ENCODE measurements around the gene AMBN.

AMBN gene, protein sequence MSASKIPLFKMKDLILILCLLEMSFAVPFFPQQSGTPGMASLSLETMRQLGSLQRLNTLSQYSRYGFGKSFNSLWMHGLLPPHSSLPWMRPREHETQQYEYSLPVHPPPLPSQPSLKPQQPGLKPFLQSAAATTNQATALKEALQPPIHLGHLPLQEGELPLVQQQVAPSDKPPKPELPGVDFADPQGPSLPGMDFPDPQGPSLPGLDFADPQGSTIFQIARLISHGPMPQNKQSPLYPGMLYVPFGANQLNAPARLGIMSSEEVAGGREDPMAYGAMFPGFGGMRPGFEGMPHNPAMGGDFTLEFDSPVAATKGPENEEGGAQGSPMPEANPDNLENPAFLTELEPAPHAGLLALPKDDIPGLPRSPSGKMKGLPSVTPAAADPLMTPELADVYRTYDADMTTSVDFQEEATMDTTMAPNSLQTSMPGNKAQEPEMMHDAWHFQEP

DNA sequence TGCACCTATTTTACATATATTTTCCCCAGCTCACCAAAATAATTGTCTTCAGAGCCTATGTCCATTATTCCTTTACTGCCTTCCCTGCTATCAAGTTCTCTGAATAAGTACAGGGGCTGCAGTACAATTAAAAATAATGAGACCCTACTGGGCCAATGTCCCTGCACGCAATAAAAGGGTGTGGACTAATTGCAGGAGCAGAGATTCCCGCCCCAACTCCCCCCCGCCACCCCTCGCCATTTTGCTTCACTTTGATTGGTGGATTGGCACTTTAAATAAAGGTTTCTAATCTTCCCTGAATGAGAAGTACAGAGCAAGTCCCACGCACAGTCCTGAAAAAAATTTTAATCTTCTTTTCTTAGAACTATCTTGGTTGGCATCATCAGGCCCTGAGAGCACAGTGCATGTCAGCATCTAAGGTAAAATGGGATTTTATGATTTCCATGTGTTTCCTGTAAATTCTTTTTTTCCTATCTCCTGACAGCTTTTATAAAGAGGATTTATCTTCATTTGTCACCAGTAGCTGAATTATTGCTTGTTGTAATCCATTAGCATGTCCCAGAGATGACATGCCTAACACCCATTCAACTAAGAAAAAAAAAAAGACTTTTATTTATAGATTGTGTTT, at the start of gene AMBN:
Gene AMBN, plus strand, starts transcription at position 302 of the 628 bp plus-strand sequence. Its CDS starts 103 bp downstream, at position 405.
- TF ChIP-seq FOXP2 (optimal IDR thresholded peaks at IDR 0.05; ENCODE audit: control extremely low read depth, extremely low read length, insufficient read depth) (no peak), POLR2AphosphoS5 (IDR thresholded peaks at IDR 0.05; ENCODE audit: borderline replicate concordance, low read depth, low read length) (peak; percentile 28; the same call in 1 of the 2 replicates)
- Histone ChIP-seq H3K9ac (ENCODE audit: insufficient read length) (no peak within 1 kb of the TSS), H3K4me3 (peak within 1 kb of the TSS; percentile 25; the same call in 1 of the 2 replicates)

DNA sequence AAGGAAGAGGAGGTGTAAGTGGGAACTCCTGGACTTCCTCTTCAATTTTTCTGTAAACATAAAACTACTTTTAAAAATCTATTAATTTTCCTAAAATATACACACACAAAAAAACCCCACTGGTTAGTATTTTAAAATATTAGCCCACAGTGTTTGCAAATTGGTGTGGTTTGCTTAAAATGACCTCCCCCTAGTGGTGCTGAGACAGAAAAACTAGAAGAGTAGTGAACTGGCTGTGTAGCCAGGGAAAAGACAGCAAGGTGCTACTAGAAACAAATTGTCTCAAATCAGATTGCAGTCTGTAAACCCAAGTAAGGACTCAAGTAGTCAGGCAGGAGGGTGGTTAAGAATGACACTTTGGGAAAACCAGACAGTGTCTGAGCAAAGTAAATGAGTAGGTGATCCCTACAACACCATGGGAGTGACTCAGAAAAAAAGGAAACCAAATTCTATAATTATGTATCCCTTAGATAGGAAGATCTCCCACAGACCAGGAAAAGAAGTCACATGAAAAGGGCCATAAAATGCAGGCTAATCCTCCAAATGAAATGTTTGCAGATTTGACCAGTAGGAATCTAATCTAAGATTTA, 47.7 kb upstream of the AMBN start:
- Histone ChIP-seq H3K36me3 (ENCODE audit: insufficient read depth, low read length) (no peaks in the 10 kb centered on the region), H3K9me3 (ENCODE audit: low read depth, low read length) (no peaks in the 10 kb centered on the region), H3K9ac (ENCODE audit: insufficient read length) (no peak overlapping the region), H3K27ac (no peak overlapping the region), H3K4me3 (no peak overlapping the region)
- no peak for DNase-seq (ENCODE audit: low read depth, low spot score)
- TF ChIP-seq POLR2AphosphoS5 (IDR thresholded peaks at IDR 0.05; ENCODE audit: borderline replicate concordance, low read depth, low read length), result no peak
- no peak for TF ChIP-seq FOXP2 (optimal IDR thresholded peaks at IDR 0.05; ENCODE audit: control extremely low read depth, extremely low read length, insufficient read depth)
- no peak for TF ChIP-seq EZH2 (IDR thresholded peaks at IDR 0.05)

More for the DNA sequence above, at the start of gene AMBN:
- H3K27ac ChIP-seq, result peak within 1 kb of the TSS; percentile 19; the same call in 1 of the 2 replicates
- no peaks in the 10 kb centered on the region for H3K36me3 ChIP-seq (ENCODE audit: insufficient read depth, low read length)
- H3K9me3 ChIP-seq (ENCODE audit: low read depth, low read length), result no peaks in the 10 kb centered on the region
- no peak for DNase-seq (ENCODE audit: low read depth, low spot score)

DNA sequence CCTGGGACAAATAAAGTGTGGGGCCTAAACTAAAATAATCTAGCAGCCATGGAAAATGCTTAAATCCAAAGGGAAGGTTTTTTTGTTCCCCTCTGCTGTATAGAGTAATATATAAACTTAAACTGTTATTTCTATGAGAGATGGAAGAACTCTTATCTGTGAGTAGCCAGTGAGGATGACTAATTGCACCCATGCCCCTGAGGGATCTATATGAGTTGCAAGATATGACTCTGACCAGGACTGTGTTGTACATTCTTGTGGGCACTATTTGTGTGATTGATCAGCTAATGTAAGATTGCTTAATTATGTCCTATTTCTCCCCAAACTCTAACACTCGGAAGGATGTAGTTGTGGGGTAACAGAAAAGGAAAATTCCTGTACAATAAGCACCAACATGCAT, 35.2 kb upstream of the AMBN start:
- no peaks in the 10 kb centered on the region for H3K36me3 ChIP-seq (ENCODE audit: insufficient read depth, low read length)
- H3K9me3 ChIP-seq (ENCODE audit: low read depth, low read length), result no peaks in the 10 kb centered on the region
- no peak for DNase-seq (ENCODE audit: low read depth, low spot score)
- no peak for TF ChIP-seq POLR2AphosphoS5 (IDR thresholded peaks at IDR 0.05; ENCODE audit: borderline replicate concordance, low read depth, low read length)
- no peak for TF ChIP-seq FOXP2 (optimal IDR thresholded peaks at IDR 0.05; ENCODE audit: control extremely low read depth, extremely low read length, insufficient read depth)
- no peak for TF ChIP-seq EZH2 (IDR thresholded peaks at IDR 0.05)
- H3K4me3 ChIP-seq, result no peak overlapping the region
- no peak overlapping the region for H3K27ac ChIP-seq
- no peak overlapping the region for H3K9ac ChIP-seq (ENCODE audit: insufficient read length)

DNA sequence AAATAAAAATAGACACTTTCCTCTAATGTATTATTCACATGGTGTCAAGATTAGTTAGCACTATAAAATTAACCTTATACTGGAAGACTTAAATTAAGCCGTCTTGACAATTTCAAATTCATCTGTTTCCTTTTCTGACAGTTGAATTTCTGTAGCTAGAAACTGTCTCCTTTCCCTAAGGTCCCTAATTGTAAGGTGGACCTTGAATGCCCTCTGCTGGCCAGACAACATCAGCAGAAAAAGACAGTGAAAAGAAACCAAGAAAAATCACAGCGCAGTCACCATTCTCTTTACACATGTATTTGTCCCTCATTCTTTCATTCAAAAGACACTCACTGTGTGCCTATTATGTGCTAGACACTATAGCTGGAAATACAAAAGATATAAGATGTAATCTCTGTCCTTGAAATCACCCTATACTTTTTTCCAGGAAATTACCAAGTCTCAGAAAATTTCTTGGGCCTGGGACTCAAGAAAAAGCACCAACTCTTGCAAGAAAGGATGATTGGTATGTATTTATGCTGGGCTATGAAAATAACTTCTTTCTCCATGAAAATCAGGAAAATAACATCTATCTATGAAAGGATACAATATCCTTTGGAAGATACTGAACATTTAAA, 32.7 kb upstream of the AMBN start:
- H3K27ac ChIP-seq, result no peak overlapping the region
- no peaks in the 10 kb centered on the region for H3K9me3 ChIP-seq (ENCODE audit: low read depth, low read length)
- H3K9ac ChIP-seq (ENCODE audit: insufficient read length), result no peak overlapping the region
- no peaks in the 10 kb centered on the region for H3K36me3 ChIP-seq (ENCODE audit: insufficient read depth, low read length)
- H3K4me3 ChIP-seq, result no peak overlapping the region
- TF ChIP-seq FOXP2 (optimal IDR thresholded peaks at IDR 0.05; ENCODE audit: control extremely low read depth, extremely low read length, insufficient read depth), result no peak
- peak; percentile 22 for DNase-seq (ENCODE audit: low read depth, low spot score)

DNA sequence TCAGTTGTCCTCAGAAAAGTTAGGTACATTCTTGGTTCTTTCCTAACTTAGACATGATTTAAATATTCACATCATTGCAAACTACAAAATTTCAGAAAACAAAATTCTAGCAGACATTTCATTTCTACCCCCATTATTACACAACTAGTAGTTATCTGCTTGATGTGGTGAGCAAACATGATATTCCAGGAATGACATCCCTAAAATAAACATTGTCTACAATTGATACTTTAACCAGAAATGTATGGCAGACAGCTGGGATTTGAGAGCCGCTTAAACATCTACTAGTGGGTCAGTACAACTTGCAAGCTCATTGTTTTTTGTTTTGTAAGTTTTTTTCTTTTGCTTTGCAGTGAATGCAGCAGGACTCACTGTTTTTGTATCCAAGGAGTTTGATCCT, 32.1 kb upstream of the AMBN start:
- Histone ChIP-seq H3K9ac (ENCODE audit: insufficient read length) (no peak overlapping the region), H3K36me3 (ENCODE audit: insufficient read depth, low read length) (no peaks in the 10 kb centered on the region), H3K4me3 (no peak overlapping the region), H3K9me3 (ENCODE audit: low read depth, low read length) (no peaks in the 10 kb centered on the region), H3K27ac (no peak overlapping the region)
- TF ChIP-seq FOXP2 (optimal IDR thresholded peaks at IDR 0.05; ENCODE audit: control extremely low read depth, extremely low read length, insufficient read depth) (no peak), EZH2 (IDR thresholded peaks at IDR 0.05) (no peak), POLR2AphosphoS5 (IDR thresholded peaks at IDR 0.05; ENCODE audit: borderline replicate concordance, low read depth, low read length) (no peak)
- DNase-seq (ENCODE audit: low read depth, low spot score), result no peak

DNA sequence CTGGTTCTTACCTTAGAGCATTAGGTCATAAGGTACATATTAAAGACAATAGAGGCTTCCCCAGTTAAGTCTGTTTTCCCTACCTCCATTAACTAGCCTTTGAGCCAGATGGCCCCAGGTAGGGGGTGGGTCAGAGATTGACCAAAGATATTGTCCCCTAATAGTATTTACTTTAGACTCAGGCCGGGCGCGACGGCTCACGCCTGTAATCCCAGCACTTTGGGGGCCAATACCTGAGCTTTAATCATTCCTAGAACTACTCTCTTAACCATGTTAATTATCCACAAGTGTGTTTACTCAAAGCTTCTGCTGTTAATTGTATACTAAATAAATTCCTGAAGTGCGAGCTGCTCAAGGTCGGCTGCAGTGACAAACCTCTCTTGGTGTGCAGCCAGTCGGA, 28.0 kb upstream of the AMBN start:
- no peaks in the 10 kb centered on the region for H3K9me3 ChIP-seq (ENCODE audit: low read depth, low read length)
- DNase-seq (ENCODE audit: low read depth, low spot score), result no peak
- no peaks in the 10 kb centered on the region for H3K36me3 ChIP-seq (ENCODE audit: insufficient read depth, low read length)
- H3K27ac ChIP-seq, result no peak overlapping the region
- no peak overlapping the region for H3K4me3 ChIP-seq
- H3K9ac ChIP-seq (ENCODE audit: insufficient read length), result no peak overlapping the region
- TF ChIP-seq POLR2AphosphoS5 (IDR thresholded peaks at IDR 0.05; ENCODE audit: borderline replicate concordance, low read depth, low read length) (no peak), EZH2 (IDR thresholded peaks at IDR 0.05) (no peak), FOXP2 (optimal IDR thresholded peaks at IDR 0.05; ENCODE audit: control extremely low read depth, extremely low read length, insufficient read depth) (no peak)

DNA sequence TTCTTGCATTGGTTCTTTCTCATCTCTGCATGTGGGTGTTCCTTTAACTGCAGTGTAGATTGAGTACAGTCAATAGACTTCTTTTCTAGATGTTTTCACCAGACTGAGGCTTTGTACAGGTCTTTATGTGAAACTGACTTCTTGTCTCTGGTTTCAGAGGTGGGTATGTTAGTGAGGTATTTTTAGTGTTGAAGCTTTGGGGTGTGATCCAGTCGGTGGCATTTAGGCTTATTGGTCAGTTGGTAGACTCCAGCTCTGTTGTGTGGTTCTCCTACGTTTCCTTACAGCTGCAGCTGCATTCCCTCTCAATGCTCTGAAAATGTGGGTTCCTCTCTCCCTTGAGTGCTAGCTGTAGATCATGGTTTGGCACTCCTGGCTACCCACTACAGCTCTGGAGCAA, 21.3 kb upstream of the AMBN start:
- Histone ChIP-seq H3K9ac (ENCODE audit: insufficient read length) (no peak overlapping the region), H3K4me3 (no peak overlapping the region), H3K27ac (no peak overlapping the region), H3K36me3 (ENCODE audit: insufficient read depth, low read length) (no peaks in the 10 kb centered on the region), H3K9me3 (ENCODE audit: low read depth, low read length) (no peaks in the 10 kb centered on the region)
- no peak for TF ChIP-seq POLR2AphosphoS5 (IDR thresholded peaks at IDR 0.05; ENCODE audit: borderline replicate concordance, low read depth, low read length)
- TF ChIP-seq EZH2 (IDR thresholded peaks at IDR 0.05), result no peak
- TF ChIP-seq FOXP2 (optimal IDR thresholded peaks at IDR 0.05; ENCODE audit: control extremely low read depth, extremely low read length, insufficient read depth), result no peak
- DNase-seq (ENCODE audit: low read depth, low spot score), result no peak

DNA sequence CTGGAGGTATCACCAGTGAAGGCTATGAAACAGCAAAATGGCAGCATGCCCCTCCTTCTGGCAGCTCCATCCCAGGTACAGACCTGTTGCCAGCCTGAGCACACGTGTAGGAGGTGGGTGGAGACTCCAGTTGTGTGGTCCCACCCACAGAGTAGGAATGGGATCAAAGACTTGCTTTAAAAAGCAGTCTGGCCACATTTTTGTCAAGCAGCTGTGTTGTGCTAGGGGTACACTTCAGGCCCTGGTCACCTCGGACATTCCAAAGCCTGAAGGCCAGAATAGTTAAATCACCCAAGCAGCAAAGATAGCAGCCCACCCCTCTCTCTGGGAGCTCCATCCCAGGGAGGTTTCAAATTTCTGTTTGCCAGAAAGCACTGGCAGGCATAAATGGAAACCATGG, 20.3 kb upstream of the AMBN start:
- TF ChIP-seq FOXP2 (optimal IDR thresholded peaks at IDR 0.05; ENCODE audit: control extremely low read depth, extremely low read length, insufficient read depth) (no peak), POLR2AphosphoS5 (IDR thresholded peaks at IDR 0.05; ENCODE audit: borderline replicate concordance, low read depth, low read length) (no peak)
- Histone ChIP-seq H3K9ac (ENCODE audit: insufficient read length) (no peak overlapping the region), H3K36me3 (ENCODE audit: insufficient read depth, low read length) (no peaks in the 10 kb centered on the region)

More for the DNA sequence above, 20.3 kb upstream of the AMBN start:
- no peak overlapping the region for H3K27ac ChIP-seq
- DNase-seq (ENCODE audit: low read depth, low spot score), result no peak
- no peak overlapping the region for H3K4me3 ChIP-seq
- H3K9me3 ChIP-seq (ENCODE audit: low read depth, low read length), result no peaks in the 10 kb centered on the region
